RKO (cell line): ENCODE results near the gene CPB2.
A peak's percentile ranks its signal among the peaks of the same experiment; 100 is the strongest.

Source experiments
- DNase-seq: peaks from one replicate; pipeline ENCODE4 v3.0.0-alpha.2; 2016; ENCODE audit warnings: low spot score

CPB2 gene

GRCh38 chr13:46127358-46128023 is 22.7 kb upstream of the CPB2 start:
- DNase-seq = no peak

- DNase-seq = peak; percentile 78
Measured at GRCh38 chr13:46126552-46127357, 21.9 kb upstream of the CPB2 start.

GRCh38 chr13:46126056-46126455 is 21.2 kb upstream of the CPB2 start:
- DNase-seq = no peak

GRCh38 chr13:46124967-46125933 is 20.4 kb upstream of the CPB2 start:
- DNase-seq = no peak

- DNase-seq = no peak
Measured at GRCh38 chr13:46124531-46124966, 19.7 kb upstream of the CPB2 start.

GRCh38 chr13:46122304-46122703 is 17.5 kb upstream of the CPB2 start:
- DNase-seq = no peak

GRCh38 chr13:46121597-46122163 is 16.8 kb upstream of the CPB2 start:
- DNase-seq = no peak

GRCh38 chr13:46121033-46121432 is 16.2 kb upstream of the CPB2 start:
- DNase-seq = no peak

- DNase-seq = no peak
Measured at GRCh38 chr13:46119883-46120614, 15.2 kb upstream of the CPB2 start.

GRCh38 chr13:46116653-46117502 is 12.0 kb upstream of the CPB2 start:
- DNase-seq = no peak

GRCh38 chr13:46114613-46115012 is 9.8 kb upstream of the CPB2 start:
- no peak for DNase-seq

GRCh38 chr13:46113596-46113995 is 8.8 kb upstream of the CPB2 start:
- DNase-seq = peak; percentile 62

GRCh38 chr13:46111151-46111550 is 6.3 kb upstream of the CPB2 start:
- no peak for DNase-seq

- DNase-seq = no peak
Measured at GRCh38 chr13:46109451-46109850, 4.6 kb upstream of the CPB2 start.

GRCh38 chr13:46106839-46107371 is 2.1 kb upstream of the CPB2 start:
- DNase-seq = no peak

- no peak for DNase-seq
Measured at GRCh38 chr13:46103037-46103436, 1.8 kb downstream of the CPB2 start.

GRCh38 chr13:46102255-46102605 is 2.6 kb downstream of the CPB2 start:
- DNase-seq = no peak

GRCh38 chr13:46101484-46102254 is 3.2 kb downstream of the CPB2 start:
- no peak for DNase-seq

GRCh38 chr13:46101002-46101401 is 3.8 kb downstream of the CPB2 start:
- no peak for DNase-seq
